Hypothalamus (tissue), 51 donors: ENCODE data around the gene KCNMA1.
A peak's percentile ranks its signal among the peaks of the same experiment; 100 is the strongest.
"Not testable (repeated sequence)": the region's sequence is repeated elsewhere in the genome, so short reads cannot be mapped to it uniquely, and the experiment has no call there.

ENCODE experiments used
- DNase-seq, 51 donors: peaks; one replicate each; lab custom pipeline; 2025; lab: John Stamatoyannopoulos, UW

KCNMA1 gene

DNA sequence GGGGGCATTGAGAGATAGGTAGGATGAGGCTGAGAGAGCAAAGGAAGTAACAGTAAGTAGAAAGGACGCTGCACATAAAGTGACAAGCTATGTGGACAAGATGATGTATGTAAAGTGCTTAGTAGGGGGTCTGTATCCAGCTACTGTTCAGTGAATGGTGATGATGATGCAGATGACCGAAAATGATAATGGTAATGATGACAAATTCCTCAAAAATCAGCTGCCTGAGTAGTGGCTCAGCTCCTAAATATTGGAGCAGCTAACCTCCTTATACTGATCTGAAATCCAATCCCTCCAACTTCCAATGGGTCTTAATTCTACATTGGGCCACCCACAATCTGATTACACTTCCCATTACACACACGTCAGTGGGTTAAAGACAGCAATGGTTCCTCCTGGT is 27.1 kb upstream of the KCNMA1 start:
- DNase-seq: no peak

DNA sequence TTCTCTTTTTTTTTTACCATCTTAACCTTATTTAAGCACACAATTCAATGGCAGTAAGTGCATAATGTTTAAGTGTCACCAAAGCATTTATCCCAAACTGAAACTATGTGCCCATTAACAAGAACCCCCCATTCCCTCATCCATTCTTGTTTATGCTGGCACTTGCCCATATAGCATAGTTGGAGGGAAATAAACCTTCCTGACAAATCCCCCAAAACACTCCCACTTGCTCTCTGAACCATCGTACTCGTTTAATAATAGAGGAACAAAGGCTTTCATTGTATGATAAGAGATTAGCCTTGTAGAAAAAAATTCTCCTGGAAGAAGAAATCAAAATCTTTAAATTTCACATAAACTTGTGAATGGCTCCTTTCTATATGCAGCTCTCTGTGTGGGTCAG is 26.4 kb upstream of the KCNMA1 start:
- DNase-seq: no peak

DNA sequence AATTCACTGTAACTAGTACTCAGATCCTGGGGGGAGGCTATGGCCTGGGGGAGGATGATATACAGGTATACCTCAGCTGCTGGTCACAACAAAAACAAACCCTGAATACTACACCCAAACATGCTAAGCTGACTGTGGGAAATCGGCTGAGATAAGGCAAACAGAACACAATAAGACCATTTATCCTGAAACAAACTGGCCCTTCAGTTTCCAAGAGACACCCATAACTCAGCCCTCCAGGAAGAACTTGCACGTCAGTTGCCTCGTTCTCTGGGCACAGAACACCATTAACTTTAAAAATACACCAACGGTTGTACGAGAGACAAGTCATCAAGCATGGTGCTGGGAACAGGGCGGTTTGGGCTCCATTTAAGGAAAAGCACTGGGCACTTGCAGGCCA is 24.1 kb upstream of the KCNMA1 start:
- DNase-seq: peak in 1 of 51 donors; percentile 9

DNA sequence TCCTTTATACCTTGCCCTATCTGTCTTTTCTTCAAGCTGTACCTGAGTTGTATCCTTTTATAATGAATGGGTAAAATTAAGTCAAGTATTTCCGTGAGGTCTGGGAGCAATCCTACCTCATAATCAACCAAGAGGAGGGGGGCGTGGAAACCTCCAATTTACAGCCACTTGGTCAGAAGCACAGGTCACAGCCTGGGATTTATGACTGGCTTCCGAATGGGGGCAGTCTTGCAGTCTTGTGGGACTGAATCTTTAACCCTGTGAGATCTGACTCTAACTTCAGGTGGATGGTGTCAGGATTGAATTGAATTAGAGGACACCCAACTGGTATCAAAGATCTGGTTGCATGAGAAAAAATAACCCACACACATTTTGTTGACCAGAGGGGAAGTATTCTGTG is 23.5 kb upstream of the KCNMA1 start:
- DNase-seq: no peak

DNA sequence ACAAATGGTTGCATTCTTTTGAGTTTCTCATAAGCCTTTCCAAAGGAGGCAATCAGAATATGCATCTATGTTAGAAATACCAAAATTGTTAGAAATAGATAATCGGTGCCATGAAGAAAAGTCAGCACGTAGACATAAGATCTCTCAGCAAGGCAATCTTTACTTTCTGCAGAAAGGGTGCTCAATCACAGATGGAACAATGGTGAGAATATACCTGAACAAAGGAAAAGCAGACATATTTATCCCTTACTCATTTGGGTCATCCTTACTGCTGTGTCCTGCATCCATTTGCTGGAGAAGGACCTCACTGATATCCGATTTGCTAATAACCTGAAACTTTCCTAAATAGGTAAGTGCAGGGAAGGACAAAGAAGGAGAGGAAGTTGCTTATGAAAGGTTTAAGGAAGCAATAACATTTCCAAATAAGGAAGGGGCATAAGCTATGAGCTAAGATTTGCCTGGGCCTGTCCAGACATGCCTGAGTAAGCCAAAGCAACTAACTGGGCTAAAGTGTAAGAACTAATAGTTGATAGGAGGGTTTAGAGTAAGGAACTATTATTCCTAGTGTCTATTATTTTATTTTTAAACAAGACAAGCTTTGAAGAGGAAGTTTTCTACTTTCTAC is 21.6 kb upstream of the KCNMA1 start:
- DNase-seq: not testable (repeated sequence)

DNA sequence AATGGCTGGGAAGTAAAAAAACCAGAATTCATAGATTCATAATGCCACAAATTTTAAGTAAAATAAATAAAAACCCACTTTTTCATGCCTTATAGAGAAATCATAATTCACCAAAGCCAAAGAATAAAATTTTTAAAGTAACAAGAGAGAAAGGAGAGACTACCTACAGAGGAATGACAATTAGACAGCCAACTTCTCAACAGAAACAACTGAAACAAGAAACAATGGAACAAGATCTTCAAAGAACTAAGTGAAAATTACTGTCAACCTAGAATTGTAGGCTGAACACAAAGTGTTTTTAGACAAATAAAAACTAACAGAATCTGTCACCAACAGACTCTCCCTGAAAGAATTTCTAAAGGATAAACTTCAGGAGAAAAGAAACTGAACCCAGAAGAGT is 15.6 kb upstream of the KCNMA1 start:
- no peak for DNase-seq

DNA sequence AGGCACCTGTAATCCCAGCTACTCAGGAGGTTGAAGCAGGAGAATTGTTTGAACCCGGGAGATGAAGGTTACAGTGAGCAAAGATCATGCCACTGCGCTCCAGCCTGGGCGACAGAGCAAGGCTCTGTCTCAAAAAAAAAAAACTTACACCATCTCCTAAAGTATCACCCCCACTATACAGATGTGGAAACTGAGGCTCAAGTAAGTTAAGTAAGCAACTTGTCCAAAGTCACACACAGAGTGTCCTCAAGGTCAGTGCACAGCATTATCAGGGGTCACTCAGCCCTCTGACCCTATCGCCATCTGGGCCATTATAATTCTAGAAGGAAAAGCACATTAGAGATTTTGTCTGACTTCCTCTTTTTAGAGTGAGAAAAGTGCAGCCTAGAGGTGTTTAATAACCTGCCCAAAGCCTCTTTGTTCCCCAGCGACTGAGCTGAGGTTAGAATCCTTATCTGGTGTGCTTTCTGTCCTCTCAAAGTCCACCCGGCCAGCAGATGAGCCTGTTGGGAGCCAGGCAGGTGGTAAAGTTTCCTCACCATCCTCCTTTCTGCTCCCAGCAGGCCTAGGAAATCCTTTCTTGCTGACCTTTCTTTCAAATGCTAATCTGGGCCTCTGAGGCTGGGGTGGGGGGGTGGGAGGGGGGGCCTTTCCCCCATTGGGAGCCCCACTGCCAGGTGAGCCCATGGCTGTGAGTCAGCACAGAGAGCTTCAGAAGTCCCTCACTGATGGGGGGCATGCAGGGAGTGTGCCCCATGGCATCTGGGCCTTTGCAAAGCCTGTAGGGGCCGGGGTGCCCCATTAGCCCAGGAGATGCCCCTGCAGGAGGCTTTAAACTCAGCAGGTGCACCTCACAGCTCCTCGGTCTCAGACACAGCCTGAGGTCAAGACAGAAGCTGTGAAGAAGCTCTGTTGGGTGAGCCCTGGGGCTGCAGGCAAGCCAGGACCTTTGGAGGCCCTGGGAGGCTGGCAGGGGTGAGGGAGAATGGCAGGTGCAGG is 12.0 kb upstream of the KCNMA1 start:
- no peak for DNase-seq

DNA sequence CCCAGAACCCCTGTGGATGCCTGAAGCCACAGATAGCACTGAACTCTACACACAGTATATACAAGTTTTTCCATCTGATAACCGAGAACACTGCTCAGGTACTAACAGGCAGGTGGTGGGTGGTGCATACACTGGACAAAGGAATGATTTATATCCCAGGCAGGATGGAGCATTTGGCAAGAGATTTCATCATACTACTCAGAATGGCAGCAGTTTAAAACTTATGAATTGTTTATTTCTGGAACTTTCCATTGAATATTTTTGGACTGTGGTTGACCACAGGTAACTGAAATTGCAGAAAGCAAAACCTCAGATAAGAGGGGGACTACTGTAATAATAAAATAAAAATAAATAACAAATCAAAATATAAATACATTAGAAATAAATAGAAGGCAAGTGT is 10.9 kb upstream of the KCNMA1 start:
- no peak for DNase-seq

DNA sequence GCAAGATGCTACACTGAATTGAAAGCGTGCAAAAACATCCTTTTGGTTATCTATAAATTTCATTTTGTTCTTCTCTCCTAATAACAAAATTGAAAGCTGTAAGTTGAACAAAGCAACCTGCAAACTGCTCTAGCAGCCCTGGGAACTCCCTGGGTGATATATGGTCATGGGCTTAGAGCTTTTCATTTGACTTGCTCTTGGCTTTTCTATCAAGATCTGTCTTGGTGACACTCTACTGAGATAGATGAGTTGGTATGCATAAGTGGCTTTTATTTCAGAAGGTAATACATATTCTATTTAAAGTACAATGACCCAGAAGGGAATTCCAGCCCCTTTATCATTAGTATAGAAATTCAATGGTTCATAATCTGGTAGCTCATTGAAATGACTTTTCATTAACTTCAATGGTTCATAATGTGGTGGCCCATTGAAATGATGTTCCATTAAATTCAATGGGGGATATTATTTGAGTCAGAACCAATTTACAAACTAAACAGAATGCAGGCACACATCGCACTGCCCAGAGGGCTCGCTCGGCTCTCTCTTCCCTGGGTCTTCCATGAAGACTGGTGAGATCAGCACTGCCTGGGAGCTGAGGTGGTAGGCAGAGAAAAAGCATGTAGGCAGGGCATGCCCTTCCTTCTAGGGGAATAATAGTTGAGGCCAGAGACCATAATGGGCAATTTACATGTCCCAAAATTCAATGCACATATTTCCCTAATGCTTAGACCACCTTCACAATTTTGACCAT is 10.1 kb upstream of the KCNMA1 start:
- DNase-seq: no peak

DNA sequence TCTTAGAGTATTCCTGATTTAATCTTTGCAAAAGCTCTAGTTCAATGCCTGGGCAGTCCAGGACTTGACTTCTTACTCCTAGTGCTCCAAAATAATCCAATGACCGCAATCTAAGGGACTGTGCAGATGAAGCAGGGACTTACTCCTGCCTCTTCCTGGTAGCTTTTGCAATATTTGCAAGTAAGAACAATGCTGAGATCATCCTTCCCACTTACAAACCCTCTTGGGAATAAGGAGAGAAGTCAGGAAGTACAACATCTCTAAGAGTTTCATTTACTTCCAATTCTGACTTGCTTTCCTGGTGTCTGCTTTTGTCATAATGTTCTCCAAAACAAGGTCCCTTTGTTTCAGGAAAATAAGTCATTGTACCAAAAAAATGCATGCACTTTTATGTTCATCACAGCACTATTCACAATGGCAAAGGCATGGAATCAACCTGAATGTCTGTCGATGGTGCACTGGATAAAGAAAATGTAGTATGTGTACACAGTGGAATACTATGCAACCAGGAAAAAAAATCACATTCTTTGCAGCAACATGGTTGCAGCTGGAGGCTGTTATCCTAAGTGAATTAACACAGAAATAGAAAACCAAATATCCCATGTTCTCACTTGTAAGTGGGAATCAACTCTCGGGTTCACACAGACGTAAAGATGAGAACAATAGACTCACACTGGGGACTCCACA is 7.1 kb upstream of the KCNMA1 start:
- no peak for DNase-seq

DNA sequence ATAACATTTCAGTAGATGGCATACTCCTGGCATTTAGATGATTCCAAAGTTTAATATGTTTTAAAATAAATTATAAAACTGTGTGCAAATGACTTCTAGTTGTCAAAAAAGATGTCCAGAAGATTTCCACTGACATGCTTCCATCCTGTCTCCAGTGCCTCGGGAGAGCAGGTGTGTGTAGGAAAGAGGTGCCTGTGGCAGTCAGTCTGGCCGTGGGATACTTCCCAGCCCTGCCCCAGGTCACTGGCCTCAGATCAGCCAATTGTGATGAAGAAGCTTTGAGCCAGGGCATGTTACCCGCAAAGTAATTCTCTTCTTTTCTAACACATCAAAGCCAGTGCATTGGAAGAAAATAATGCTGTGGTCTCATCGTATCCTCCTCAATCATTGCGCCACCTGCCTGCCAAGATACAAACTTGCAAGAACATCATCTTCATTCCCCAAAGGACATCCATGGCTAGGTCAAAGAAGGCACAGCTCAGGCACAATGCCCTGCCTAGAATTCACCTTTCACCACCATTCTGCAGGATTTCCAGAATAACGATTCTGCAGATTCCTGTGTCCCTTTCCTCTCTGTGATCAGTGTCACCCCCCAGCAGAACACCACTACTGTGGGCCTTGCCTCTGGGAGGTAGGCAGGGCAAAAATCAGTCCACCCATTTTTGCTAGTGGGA is 6.3 kb upstream of the KCNMA1 start:
- peak in 4 of 51 donors; percentile 4 to 13 (median 4) for DNase-seq

DNA sequence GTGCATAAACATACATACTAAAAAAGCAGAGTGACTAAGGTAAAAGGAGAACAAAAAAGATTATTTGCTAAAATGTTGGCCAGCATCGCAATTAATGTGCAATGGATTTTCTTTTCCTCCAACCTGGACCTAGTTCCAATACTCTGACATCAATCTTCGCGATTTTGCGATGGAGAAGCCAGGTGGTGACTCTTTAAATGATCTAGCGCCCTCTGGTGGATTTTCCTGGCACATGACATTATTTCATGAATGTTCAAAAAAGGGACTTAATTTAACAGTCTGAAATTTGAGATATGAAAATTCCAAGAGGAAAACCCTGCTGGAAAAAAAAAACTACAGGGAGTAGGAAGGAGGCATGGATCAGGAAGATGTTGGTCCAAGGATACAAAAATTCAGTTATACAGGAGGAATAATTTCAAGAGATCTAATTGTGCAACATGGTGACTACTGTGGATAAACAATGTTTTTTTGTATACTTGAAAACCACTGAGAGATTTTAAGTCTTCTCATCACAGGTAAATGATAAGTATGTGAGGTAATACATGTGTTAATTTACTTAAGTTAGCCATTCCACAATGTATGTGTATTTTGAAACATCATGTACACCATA is 4.3 kb upstream of the KCNMA1 start:
- DNase-seq: peak in 27 of 51 donors; percentile 4 to 78 (median 41)

DNA sequence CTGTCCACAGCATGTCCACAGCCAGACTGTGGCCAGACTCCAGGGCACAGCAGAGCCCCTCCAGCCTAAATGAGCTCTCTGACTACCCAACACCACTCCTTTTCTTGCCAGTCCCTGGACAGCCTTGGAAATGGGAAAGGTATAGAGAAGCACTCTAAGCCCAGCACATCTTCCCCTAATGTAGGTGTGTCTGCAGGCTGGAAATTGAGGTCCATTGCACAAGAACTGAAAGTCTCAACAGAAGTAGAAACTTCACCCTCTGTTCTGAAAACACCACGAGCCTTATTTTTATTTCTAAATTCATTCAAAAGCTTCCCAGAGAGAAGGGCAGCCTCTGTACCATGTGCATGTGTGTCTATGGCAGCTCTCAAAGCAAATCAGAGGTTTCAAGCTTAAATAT is 3.7 kb upstream of the KCNMA1 start:
- DNase-seq: no peak

DNA sequence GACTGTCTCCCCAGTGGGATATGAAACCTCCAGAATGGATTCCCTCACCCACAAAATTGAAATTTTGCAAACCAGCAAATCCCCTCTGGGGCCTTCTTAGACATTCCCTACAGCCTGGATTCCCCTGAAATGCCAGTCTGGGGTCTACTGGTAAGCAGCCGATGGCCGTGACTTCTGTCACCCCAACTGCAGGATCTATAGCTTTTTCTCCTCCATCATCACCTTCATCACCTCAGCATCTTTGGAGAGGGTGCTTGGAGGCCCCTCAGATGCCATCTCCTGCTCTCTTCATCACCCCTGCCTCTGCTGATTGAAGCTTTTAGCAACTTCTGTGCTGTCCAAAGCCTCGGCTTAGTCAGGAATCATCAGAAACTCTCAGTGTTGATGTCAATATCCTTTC is 2.6 kb upstream of the KCNMA1 start:
- DNase-seq: no peak

DNA sequence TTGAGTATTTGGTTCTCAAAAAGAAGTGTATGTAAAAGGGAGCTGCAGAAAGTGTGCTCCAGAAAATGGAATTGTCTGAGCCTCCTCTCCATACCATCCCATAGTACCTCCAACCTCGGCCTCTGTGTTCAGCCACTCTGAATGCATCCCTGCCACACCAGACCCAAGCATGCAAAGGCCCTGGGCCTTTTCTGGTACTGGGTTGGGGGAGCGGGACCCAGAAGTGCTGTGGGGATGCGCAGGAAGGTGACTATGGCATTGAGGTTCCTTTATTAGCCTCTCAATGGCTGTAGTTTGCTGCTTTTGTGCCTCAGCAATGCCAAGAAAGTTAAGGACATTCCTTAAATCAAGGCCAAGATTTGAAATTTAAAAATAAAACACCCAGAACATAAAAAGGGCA is 2.1 kb upstream of the KCNMA1 start:
- DNase-seq: no peak

DNA sequence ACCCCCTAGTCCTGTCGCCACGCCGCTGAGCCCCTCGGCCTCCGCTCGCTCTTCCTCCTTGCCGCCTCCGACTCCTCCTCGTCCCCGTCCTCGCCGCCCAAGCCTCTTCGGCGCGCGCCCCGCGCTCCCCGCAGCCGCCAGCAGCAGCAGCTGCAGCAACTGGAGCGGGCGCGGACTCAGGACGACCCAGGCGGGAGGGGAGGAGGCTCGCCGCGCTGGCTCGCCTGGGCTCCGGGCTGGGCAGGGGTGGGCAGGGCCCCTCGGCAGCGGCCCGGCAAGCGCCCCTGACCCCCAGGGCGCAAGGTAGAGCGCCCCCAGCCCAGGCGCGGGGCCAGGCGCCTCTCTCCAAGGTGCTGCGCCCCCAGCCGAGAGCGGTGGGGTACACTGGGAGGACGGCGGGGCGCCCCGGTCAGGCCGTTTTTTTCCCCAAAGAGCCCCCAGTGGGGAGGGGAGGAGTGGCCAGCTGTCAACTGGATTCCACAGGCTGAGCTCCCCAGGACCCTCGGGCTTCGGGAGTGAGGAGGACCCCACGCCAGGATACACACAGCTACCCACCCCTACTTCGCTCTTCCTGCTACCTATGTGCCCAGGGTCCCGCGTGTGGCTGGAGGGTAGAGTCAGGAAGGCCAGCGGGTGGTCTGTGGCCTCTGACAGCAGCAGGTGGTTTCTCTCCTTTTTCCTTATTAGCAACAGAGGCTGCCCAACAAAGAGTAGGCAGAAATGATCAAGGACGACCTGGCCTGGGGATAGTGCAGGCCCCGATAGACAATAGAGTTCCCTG is 903 bp upstream of the KCNMA1 start:
- DNase-seq: peak in 17 of 51 donors; percentile 9 to 59 (median 30)

DNA sequence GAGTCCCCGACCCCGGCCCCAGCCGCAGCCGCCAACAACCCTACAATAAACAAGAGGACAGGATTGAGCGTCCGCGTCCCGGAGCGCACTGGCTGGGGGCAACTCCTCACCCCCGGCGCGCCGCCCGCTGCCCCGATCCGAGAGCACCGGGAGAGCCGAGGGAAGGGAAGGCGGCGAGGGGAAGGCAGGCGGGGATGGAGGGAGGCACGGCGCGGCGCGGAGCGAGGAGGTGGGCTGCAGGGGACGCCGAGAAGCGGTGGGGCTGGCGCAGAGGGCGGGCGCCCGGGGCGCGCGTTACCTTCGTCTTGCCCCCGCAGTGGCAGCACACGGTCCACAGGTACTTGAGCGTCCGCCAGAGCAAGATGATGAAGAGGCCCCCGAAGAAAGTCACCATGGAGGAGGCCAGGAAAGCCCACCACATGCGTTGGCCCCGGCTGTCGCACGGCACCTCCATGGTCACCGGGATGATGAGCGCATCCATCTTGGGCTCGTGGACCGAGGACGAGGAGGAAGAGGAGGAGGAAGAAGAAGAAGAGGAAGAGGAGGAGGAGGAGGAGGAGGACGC is 559 bp downstream of the KCNMA1 start:
- DNase-seq: peak in 10 of 51 donors; percentile 10 to 70 (median 32)

DNA sequence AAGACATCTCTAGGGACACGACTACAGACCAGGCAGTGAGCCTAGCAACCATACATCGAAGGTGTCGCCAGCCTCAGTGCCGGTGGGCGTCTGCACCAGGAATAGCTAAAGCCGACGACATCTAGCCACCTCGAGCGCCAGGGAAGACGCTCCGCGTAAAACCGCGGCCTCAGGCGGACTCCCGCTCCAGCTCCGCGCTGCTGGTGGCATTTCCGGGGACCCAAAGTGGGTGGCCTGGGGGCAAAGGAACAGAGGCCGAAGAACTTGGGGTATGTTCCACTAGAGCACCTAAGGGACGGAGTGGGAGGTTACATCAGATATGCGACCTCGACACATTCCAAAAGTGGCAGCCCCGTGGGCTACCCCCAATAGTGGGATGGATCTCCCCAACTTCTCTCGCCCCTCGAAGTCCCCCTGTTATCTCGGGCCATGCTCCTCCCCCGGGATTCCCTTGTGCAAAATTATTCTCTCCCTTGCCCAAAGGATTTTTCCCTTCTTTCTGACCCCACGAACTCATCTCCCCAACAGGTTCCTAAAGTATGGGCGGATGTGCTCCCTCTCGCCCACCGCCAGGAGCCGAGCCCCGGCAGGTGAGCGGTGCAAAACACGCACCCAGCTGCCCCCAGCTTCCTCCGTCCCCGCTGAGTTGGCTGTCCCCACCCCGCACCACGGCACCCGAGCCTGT is 1.2 kb downstream of the KCNMA1 start:
- DNase-seq: peak in 13 of 51 donors; percentile 7 to 59 (median 24)
